HG03139 (cell line): Measurements from ENCODE around the gene SPPL2A.

Source experiments
- ATAC-seq: cut with Tn5 transposase; IDR thresholded peaks from one replicate; pipeline ENCODE4 v1.9.1; 2021; ENCODE audit not compliant: unreplicated experiment

Gene SPPL2A

GRCh38 chr15:50687302-50687902 is 78.1 kb downstream of the SPPL2A start:
- ATAC-seq = no peak

DNA sequence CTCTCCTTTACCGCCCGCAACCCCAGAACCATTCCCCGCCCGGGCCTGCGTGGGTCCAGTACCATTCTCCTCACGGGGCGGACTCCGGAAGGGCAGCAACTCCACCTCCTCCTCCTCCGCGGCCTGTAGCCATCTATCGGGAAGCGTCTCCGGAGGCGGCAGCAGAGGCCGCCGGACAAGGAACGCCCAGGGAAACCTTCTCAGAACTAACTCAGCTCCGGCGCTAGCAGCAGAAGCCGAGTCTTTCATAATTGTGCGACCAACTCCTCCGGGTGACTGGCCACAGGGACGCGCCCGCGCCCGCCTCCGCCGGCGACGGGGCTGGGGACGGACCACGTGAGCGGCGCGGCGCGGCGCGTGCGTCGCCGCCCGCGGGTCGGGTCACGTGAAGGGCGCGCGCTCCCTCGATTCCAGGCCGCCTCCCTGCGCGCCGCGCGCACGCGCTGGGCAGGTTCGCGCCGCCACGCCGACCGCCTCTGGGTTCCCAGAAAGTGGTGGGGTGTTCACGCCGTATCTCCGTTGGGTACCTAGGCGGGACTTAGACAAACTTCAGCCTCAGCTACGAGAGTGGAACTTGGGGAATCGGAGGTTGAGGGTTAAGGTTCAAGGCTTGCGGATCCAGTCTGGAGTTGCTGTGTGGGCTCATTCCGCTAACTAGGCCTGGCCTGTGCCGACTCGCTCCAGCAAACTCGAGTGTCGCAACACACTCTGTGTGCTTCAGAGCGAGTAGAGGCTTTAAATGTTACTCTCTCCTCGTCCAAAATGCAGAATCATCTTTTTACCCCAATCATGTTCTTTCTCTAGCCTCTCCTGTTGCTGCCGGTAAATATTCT is 78.8 kb downstream of the SPPL2A start, which contains the start of gene TRPM7:
Gene TRPM7 (minus strand): TSS at position 329 of the 833 bp plus-strand sequence. CDS start 264 bp downstream, at position 65.
- peak; percentile 74 for ATAC-seq

GRCh38 chr15:50685976-50686468 is 79.5 kb downstream of the SPPL2A start:
- peak; percentile 40 for ATAC-seq

DNA sequence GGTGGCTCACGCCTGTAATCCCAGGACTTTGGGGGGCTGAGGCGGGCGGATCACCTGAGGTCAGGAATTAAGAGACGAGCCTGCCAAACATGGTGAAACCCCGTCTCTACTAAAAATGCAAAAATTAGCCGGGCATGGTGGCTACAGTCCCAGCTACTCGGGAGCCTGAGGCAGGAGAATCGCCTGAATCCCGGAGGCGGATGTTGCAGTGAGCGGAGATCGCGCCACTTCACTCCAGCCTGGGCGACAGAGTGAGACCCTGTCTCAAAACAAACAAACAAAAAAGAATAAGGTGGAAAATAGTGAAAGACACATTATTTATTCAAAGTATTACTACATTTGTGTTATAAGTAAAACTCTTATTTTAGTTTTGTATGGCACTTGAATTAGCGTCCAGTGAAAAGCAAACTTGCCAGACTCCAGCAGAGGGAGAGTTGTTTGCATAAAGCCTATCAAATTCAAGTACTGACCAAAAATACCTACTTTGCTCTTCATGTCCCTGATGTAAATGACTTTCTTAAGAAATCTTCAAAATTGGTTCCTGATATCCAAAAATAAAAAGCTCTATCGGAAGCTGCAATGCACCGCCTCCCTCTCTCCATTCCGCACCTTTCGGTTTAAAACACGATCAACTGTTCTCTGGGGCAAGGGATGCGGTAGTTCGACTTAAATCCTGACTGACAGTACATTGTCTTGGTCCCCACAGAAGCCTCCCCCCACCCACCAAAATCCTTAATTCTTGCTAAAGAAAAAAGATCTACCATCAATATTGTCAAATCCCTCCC is 80.1 kb downstream of the SPPL2A start:
- ATAC-seq = no peak

DNA sequence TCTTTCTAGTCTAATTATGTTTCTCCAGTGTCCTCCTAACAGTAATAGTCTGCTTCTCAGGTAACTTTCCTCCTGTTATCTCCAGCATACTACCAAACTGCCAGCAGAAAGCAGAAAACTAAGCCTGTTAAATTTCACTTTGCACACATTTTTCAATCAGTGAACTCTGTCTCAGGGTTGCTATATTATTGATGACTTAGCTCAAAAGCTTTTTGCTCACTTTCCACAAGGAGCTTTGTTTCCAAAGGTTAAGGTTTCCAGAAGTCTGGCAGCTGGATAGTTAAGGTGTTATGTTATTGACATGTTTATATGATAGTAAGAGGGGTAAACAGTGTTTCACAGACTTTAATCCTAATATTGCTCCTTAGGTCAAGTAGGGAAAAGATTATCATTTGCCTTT is 84.0 kb downstream of the SPPL2A start:
- no peak for ATAC-seq

GRCh38 chr15:50676799-50677483 is 88.6 kb downstream of the SPPL2A start:
- no peak for ATAC-seq

GRCh38 chr15:50675535-50676144 is 89.9 kb downstream of the SPPL2A start:
- ATAC-seq = no peak

DNA sequence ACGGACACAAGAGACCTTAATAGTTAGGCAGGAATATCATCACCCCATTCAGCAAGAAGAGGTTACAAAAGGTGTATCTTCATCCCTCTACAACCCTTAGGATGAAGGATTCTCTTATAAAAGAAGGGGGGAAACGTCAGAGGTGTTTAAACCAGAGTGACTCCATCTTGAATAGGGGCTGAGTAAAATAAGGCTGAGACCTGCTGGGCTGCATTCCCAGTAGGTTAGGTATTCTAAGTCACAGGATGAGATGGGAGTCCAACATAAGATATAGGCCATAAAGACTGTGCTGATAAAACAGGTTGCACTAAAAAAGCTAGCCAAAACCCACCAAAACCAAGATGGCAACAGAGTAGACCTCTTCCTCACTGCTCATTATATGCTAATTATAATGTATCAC is 95.4 kb downstream of the SPPL2A start:
- no peak for ATAC-seq

GRCh38 chr15:50669611-50670010 is 95.9 kb downstream of the SPPL2A start:
- ATAC-seq = no peak

DNA sequence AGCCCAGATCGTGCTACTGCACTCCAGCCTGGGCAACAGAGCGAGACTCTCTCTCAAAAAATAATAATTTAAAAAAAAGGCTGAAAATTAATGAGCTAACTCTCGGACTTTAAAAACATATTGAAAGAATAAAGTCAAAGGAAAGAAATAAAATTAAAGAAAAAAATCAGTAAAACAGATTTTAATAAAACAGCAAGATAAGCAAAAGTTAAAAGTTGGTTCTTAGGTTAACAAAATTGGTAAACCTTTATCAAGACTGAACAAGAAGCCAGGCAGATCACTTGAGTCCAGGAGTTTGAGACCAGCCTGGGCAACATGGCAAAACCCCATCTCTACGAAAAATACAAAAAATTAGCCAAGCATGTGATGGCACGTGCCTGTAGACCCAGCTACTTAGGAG is 99.6 kb downstream of the SPPL2A start:
- no peak for ATAC-seq

GRCh38 chr15:50655555-50655954 is 110.0 kb downstream of the SPPL2A start:
- no peak for ATAC-seq

DNA sequence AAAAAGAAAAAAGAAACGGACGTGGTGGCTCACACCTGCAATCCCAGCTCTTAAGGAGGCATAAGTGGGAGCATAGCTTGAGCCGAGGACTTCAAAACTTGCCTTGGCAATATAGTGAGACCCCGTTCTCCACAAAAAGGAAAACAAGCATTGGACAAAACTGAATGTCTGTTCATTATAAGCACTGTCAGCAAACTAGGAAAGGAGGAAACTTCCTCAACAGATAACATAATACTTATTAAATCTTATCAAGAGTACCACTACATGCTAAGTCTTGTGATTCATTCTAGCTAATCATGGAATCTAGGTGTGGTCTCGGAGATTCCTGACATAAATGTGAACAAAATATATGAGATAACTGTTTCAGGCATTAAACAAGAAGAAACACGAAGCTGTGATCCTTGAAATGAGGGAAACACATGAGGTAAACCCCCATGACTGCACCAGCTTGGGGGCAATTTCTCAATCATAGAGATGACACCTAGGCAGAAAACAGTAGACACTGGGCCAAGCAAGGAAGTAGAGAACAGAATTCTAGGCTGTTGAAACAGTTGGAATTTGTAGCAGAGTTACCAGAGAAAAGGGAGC is 112.3 kb downstream of the SPPL2A start:
- ATAC-seq = no peak

DNA sequence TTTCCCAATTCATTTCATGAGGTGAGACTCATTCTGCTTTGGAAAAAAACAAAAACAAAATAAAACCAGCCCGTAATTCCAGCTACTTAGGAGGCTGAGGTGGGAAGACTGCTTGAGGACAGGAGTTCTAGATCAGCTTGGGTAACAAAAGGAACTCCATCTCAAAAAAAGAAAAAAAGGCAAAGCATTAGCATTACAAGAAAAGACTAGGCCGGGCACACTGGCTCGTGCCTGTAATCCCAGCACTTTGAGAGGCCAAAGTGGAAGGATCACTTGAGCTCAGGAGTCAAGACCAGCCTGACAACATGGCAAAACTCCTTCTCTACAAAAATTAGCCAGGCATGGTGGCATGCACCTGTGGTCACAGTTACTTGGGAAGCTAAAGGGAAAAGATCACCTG is 112.8 kb downstream of the SPPL2A start:
- no peak for ATAC-seq
